ENCODE data around the gene FOS.

GRCh38 chr14:75310295-75311111 lies 31.9 kb downstream of the FOS start:
- TF ChIP-seq CTCF (IDR thresholded peaks at IDR 0.05), result no peak
- no peak for TF ChIP-seq POLR2A (IDR thresholded peaks at IDR 0.05)
